ENCODE measurements around the gene PAPPA2.

The PAPPA2 gene

GRCh38 chr1:176811511-176812288 is 348.7 kb downstream of the PAPPA2 start:
- Histone ChIP-seq H3K27ac (no peak overlapping the region), H3K4me3 (no peak overlapping the region), H3K4me2 (no peak overlapping the region), H3K9ac (no peak overlapping the region), H3K9me3 (no peaks in the 10 kb centered on the region), H3K27me3 (no peaks in the 10 kb centered on the region), H3K4me1 (no peaks in the 10 kb centered on the region), H3K36me3 (no peaks in the 10 kb centered on the region), H4K20me1 (no peaks in the 10 kb centered on the region)
- TF ChIP-seq Cebpa-rat (IDR thresholded peaks at IDR 0.05): no peak

- H3K27ac ChIP-seq: no peak overlapping the region
- no peaks in the 10 kb centered on the region for H3K36me3 ChIP-seq
- H3K27me3 ChIP-seq: no peaks in the 10 kb centered on the region
- H3K4me2 ChIP-seq: no peak overlapping the region
- H3K9me3 ChIP-seq: no peaks in the 10 kb centered on the region
- H3K4me1 ChIP-seq: peaks cover 6% of the 10 kb centered on the region
- no peak overlapping the region for H3K9ac ChIP-seq
- TF ChIP-seq Cebpa-rat (IDR thresholded peaks at IDR 0.05): no peak
- no peak overlapping the region for H3K4me3 ChIP-seq
- H4K20me1 ChIP-seq: no peaks in the 10 kb centered on the region
Observed at GRCh38 chr1:176815621-176816020, 352.6 kb downstream of the PAPPA2 start.

GRCh38 chr1:176816232-176816631 is 353.3 kb downstream of the PAPPA2 start:
- H3K36me3 ChIP-seq: no peaks in the 10 kb centered on the region
- no peaks in the 10 kb centered on the region for H3K9me3 ChIP-seq
- H3K9ac ChIP-seq: no peak overlapping the region
- no peak overlapping the region for H3K4me2 ChIP-seq
- no peaks in the 10 kb centered on the region for H3K27me3 ChIP-seq
- H4K20me1 ChIP-seq: no peaks in the 10 kb centered on the region
- H3K4me3 ChIP-seq: no peak overlapping the region
- H3K4me1 ChIP-seq: peaks cover 10% of the 10 kb centered on the region
- no peak overlapping the region for H3K27ac ChIP-seq
- TF ChIP-seq Cebpa-rat (IDR thresholded peaks at IDR 0.05): no peak

- Histone ChIP-seq H3K9ac (no peak overlapping the region), H3K9me3 (no peaks in the 10 kb centered on the region), H4K20me1 (no peaks in the 10 kb centered on the region), H3K4me1 (peaks cover 10% of the 10 kb centered on the region), H3K36me3 (no peaks in the 10 kb centered on the region), H3K27ac (no peak overlapping the region), H3K4me3 (no peak overlapping the region), H3K27me3 (no peaks in the 10 kb centered on the region; the same call in 1 of the 2 replicates), H3K4me2 (peak overlapping the region; percentile 24)
- no peak for TF ChIP-seq Cebpa-rat (IDR thresholded peaks at IDR 0.05)
Observed at GRCh38 chr1:176820391-176821031, 357.5 kb downstream of the PAPPA2 start.

- Histone ChIP-seq H3K27me3 (no peaks in the 10 kb centered on the region; the same call in 1 of the 2 replicates), H3K4me3 (no peak overlapping the region), H3K4me1 (no peaks in the 10 kb centered on the region), H3K9ac (no peak overlapping the region), H3K4me2 (no peak overlapping the region), H3K36me3 (no peaks in the 10 kb centered on the region), H3K27ac (no peak overlapping the region), H3K9me3 (no peaks in the 10 kb centered on the region), H4K20me1 (no peaks in the 10 kb centered on the region)
- no peak for TF ChIP-seq Cebpa-rat (IDR thresholded peaks at IDR 0.05)
Observed at GRCh38 chr1:176826265-176826664, 363.3 kb downstream of the PAPPA2 start.

GRCh38 chr1:176829261-176829660 is 366.3 kb downstream of the PAPPA2 start:
- Histone ChIP-seq H3K36me3 (no peaks in the 10 kb centered on the region), H4K20me1 (no peaks in the 10 kb centered on the region), H3K4me1 (no peaks in the 10 kb centered on the region), H3K27ac (no peak overlapping the region), H3K27me3 (no peaks in the 10 kb centered on the region; the same call in 1 of the 2 replicates), H3K9ac (no peak overlapping the region), H3K9me3 (no peaks in the 10 kb centered on the region), H3K4me2 (no peak overlapping the region), H3K4me3 (no peak overlapping the region)
- TF ChIP-seq Cebpa-rat (IDR thresholded peaks at IDR 0.05): no peak

GRCh38 chr1:176831150-176831549 is 368.2 kb downstream of the PAPPA2 start:
- Histone ChIP-seq H3K36me3 (no peaks in the 10 kb centered on the region), H3K9me3 (no peaks in the 10 kb centered on the region), H3K4me3 (no peak overlapping the region), H3K27me3 (no peaks in the 10 kb centered on the region), H3K9ac (no peak overlapping the region), H3K4me2 (no peak overlapping the region), H4K20me1 (no peaks in the 10 kb centered on the region), H3K4me1 (no peaks in the 10 kb centered on the region), H3K27ac (no peak overlapping the region)
- no peak for TF ChIP-seq Cebpa-rat (IDR thresholded peaks at IDR 0.05)

GRCh38 chr1:176837708-176838107 is 374.7 kb downstream of the PAPPA2 start:
- H4K20me1 ChIP-seq: no peaks in the 10 kb centered on the region
- no peak for TF ChIP-seq Cebpa-rat (IDR thresholded peaks at IDR 0.05)
- no peaks in the 10 kb centered on the region for H3K27me3 ChIP-seq
- no peaks in the 10 kb centered on the region for H3K4me1 ChIP-seq
- H3K9ac ChIP-seq: no peak overlapping the region
- H3K9me3 ChIP-seq: no peaks in the 10 kb centered on the region
- no peak overlapping the region for H3K27ac ChIP-seq
- no peak overlapping the region for H3K4me2 ChIP-seq
- H3K4me3 ChIP-seq: no peak overlapping the region
- H3K36me3 ChIP-seq: no peaks in the 10 kb centered on the region

- H3K4me1 ChIP-seq: no peaks in the 10 kb centered on the region
- no peaks in the 10 kb centered on the region for H4K20me1 ChIP-seq
- H3K9ac ChIP-seq: no peak overlapping the region
- H3K4me2 ChIP-seq: no peak overlapping the region
- TF ChIP-seq Cebpa-rat (IDR thresholded peaks at IDR 0.05): no peak
- no peaks in the 10 kb centered on the region for H3K9me3 ChIP-seq
- H3K27ac ChIP-seq: no peak overlapping the region
- H3K36me3 ChIP-seq: no peaks in the 10 kb centered on the region
- no peak overlapping the region for H3K4me3 ChIP-seq
- no peaks in the 10 kb centered on the region for H3K27me3 ChIP-seq
Observed at GRCh38 chr1:176838276-176838995, 375.5 kb downstream of the PAPPA2 start.

- Histone ChIP-seq H3K27ac (no peak overlapping the region), H3K36me3 (no peaks in the 10 kb centered on the region), H3K4me3 (no peak overlapping the region), H4K20me1 (no peaks in the 10 kb centered on the region), H3K4me2 (no peak overlapping the region), H3K9ac (no peak overlapping the region), H3K4me1 (no peaks in the 10 kb centered on the region), H3K9me3 (no peaks in the 10 kb centered on the region), H3K27me3 (no peaks in the 10 kb centered on the region)
- TF ChIP-seq Cebpa-rat (IDR thresholded peaks at IDR 0.05): no peak
Observed at GRCh38 chr1:176839216-176839615, 376.2 kb downstream of the PAPPA2 start.
